HEK293 (cell line): ENCODE data around the gene CRELD1.
A peak's percentile ranks its signal among the peaks of the same experiment; 100 is the strongest.

ENCODE experiments used
- CTCF ChIA-PET: fragments of 350-600 bp; formaldehyde crosslinking; extraction: SDS; loops from one replicate; lab custom pipeline; 2021; ENCODE audit warnings: antibody characterized with exemption; lab: Yijun Ruan, JAX
- POLR2A ChIA-PET: fragments of 300-600 bp; formaldehyde crosslinking; extraction: SDS; loops from one replicate; lab custom pipeline; 2020; ENCODE audit warnings: antibody characterized with exemption, inconsistent platforms; lab: Yijun Ruan, JAX
- H3K27ac ChIP-seq: fragments of 200-500 bp; sonication (Bioruptor generic); 2 replicates; pipeline ENCODE4 v1.5.1; 2014; ENCODE audit warnings: low read depth, low read length, control low read depth, inconsistent platforms; ENCODE audit errors: extremely low read depth
- H3K36me3 ChIP-seq, 2 experiments: fragments of 200-500 bp in 1 of 2; sonication (Bioruptor generic) in 1 of 2; 1 replicate in 1 of 2; 2 replicates in 1 of 2; pipeline ENCODE4 v1.5.1; 2014 to 2017; ENCODE audit warnings: inconsistent platforms in 2 of 2, low read length in 2 of 2; ENCODE audit not compliant: control insufficient read depth in 2 of 2, insufficient read depth in 1 of 2
- H3K4me1 ChIP-seq: fragments of 200-500 bp; sonication (Bioruptor generic); 2 replicates; pipeline ENCODE4 v1.5.1; 2014; ENCODE audit warnings: mild to moderate bottlenecking, low read length, inconsistent platforms; ENCODE audit not compliant: control insufficient read depth, insufficient read depth
- H3K4me3 ChIP-seq: 2 replicates; pipeline ENCODE4 v1.5.1; 2011; ENCODE audit warnings: low read depth, mild to moderate bottlenecking, control low read depth, low read length, moderate library complexity
- H3K9me3 ChIP-seq: fragments of 200-500 bp; sonication (Bioruptor generic); 2 replicates; pipeline ENCODE4 v1.5.1; 2014; ENCODE audit warnings: low read depth, low read length, inconsistent platforms; ENCODE audit not compliant: control insufficient read depth, insufficient read depth
- ELK4 ChIP-seq: IDR thresholded peaks from 2 replicates; pipeline ENCODE4 v1.6.1; 2011; ENCODE audit warnings: mild to moderate bottlenecking, low read depth, low read length, borderline replicate concordance
- GFI1B ChIP-seq: fragments of 450-650 bp; formaldehyde crosslinking; IDR thresholded peaks from 2 replicates; pipeline ENCODE4 v1.5.1; 2016; ENCODE audit warnings: missing biosample characterization, missing genetic modification characterization
- IKZF3 ChIP-seq: fragments of 450-650 bp; IDR thresholded peaks from 2 replicates; pipeline ENCODE4 v1.5.0; 2018; ENCODE audit warnings: missing biosample characterization, mild to moderate bottlenecking, missing genetic modification characterization, moderate library complexity
- KLF1 ChIP-seq: fragments of 450-650 bp; formaldehyde crosslinking; IDR thresholded peaks from 2 replicates; pipeline ENCODE4 v1.5.1; 2016; ENCODE audit warnings: missing biosample characterization, missing genetic modification characterization
- SCRT1 ChIP-seq: fragments of 450-650 bp; formaldehyde crosslinking; IDR thresholded peaks from 2 replicates; pipeline ENCODE4 v1.5.1; 2016; ENCODE audit warnings: missing biosample characterization, missing genetic modification characterization, borderline replicate concordance
- SCRT2 ChIP-seq: fragments of 450-650 bp; formaldehyde crosslinking; IDR thresholded peaks from 2 replicates; pipeline ENCODE4 v1.5.1; 2016; ENCODE audit warnings: missing biosample characterization, missing genetic modification characterization
- ZBTB48 ChIP-seq: fragments of 450-650 bp; formaldehyde crosslinking; IDR thresholded peaks from 2 replicates; pipeline ENCODE4 v1.5.1; 2016; ENCODE audit warnings: missing biosample characterization, missing genetic modification characterization
- ZFP41 ChIP-seq: fragments of 450-650 bp; formaldehyde crosslinking; IDR thresholded peaks from 2 replicates; pipeline ENCODE4 v1.5.1; 2016; ENCODE audit warnings: missing biosample characterization, missing genetic modification characterization, borderline replicate concordance
- ZFP69B ChIP-seq: fragments of 450-650 bp; formaldehyde crosslinking; IDR thresholded peaks from 2 replicates; pipeline ENCODE4 v1.5.1; 2016; ENCODE audit warnings: missing biosample characterization, missing genetic modification characterization
- ZNF10 ChIP-seq: fragments of 450-650 bp; formaldehyde crosslinking; IDR thresholded peaks from 2 replicates; pipeline ENCODE4 v1.5.1; 2017; ENCODE audit warnings: missing biosample characterization, missing genetic modification characterization
- ZNF121 ChIP-seq: fragments of 450-650 bp; formaldehyde crosslinking; IDR thresholded peaks from 2 replicates; pipeline ENCODE4 v1.5.1; 2016; ENCODE audit warnings: missing biosample characterization, missing genetic modification characterization
- ZNF157 ChIP-seq: fragments of 450-650 bp; formaldehyde crosslinking; IDR thresholded peaks from 2 replicates; pipeline ENCODE4 v1.5.1; 2016; ENCODE audit warnings: missing biosample characterization, missing genetic modification characterization
- ZNF23 ChIP-seq: fragments of 450-650 bp; formaldehyde crosslinking; IDR thresholded peaks from 2 replicates; pipeline ENCODE4 v1.5.1; 2016; ENCODE audit warnings: missing biosample characterization, missing genetic modification characterization, borderline replicate concordance
- ZNF280D ChIP-seq: fragments of 450-650 bp; formaldehyde crosslinking; IDR thresholded peaks from 2 replicates; pipeline ENCODE4 v1.5.1; 2016; ENCODE audit warnings: missing biosample characterization, missing genetic modification characterization
- ZNF292 ChIP-seq: fragments of 450-650 bp; formaldehyde crosslinking; IDR thresholded peaks from 2 replicates; pipeline ENCODE4 v1.5.1; 2016; ENCODE audit warnings: low read depth, missing biosample characterization, missing genetic modification characterization, borderline replicate concordance
- ZNF354C ChIP-seq: fragments of 450-650 bp; formaldehyde crosslinking; IDR thresholded peaks from 2 replicates; pipeline ENCODE4 v1.5.1; 2016; ENCODE audit warnings: missing biosample characterization, missing genetic modification characterization, low read depth, borderline replicate concordance
- ZNF433 ChIP-seq: fragments of 450-650 bp; formaldehyde crosslinking; IDR thresholded peaks from 2 replicates; pipeline ENCODE4 v1.5.1; 2016; ENCODE audit warnings: missing biosample characterization, missing genetic modification characterization, low read depth
- ZNF514 ChIP-seq: fragments of 450-650 bp; formaldehyde crosslinking; IDR thresholded peaks from 2 replicates; pipeline ENCODE4 v1.5.1; 2016; ENCODE audit warnings: missing biosample characterization, missing genetic modification characterization
- ZNF548 ChIP-seq: fragments of 450-650 bp; formaldehyde crosslinking; IDR thresholded peaks from 2 replicates; pipeline ENCODE4 v1.5.1; 2016; ENCODE audit warnings: missing biosample characterization, missing genetic modification characterization
- ZNF610 ChIP-seq: fragments of 450-650 bp; formaldehyde crosslinking; IDR thresholded peaks from 2 replicates; pipeline ENCODE4 v1.5.1; 2016; ENCODE audit warnings: missing biosample characterization, missing genetic modification characterization, borderline replicate concordance
- ZNF629 ChIP-seq: fragments of 450-650 bp; formaldehyde crosslinking; IDR thresholded peaks from 2 replicates; pipeline ENCODE4 v1.5.1; 2017; ENCODE audit warnings: missing biosample characterization, missing genetic modification characterization
- ZNF76 ChIP-seq: fragments of 450-650 bp; formaldehyde crosslinking; IDR thresholded peaks from 2 replicates; pipeline ENCODE4; 2016; ENCODE audit warnings: low read depth, missing biosample characterization, missing genetic modification characterization, borderline replicate concordance
- ZNF768 ChIP-seq: fragments of 450-650 bp; formaldehyde crosslinking; IDR thresholded peaks from 2 replicates; pipeline ENCODE4 v1.5.1; 2018; ENCODE audit warnings: missing biosample characterization, mild to moderate bottlenecking, missing genetic modification characterization
- TF ChIP-seq, protein P1 (sequence below): fragments of 450-650 bp; formaldehyde crosslinking; IDR thresholded peaks from 2 replicates; pipeline ENCODE4 v1.5.1; 2016; ENCODE audit warnings: missing biosample characterization, missing genetic modification characterization

CRELD1 gene

DNA sequence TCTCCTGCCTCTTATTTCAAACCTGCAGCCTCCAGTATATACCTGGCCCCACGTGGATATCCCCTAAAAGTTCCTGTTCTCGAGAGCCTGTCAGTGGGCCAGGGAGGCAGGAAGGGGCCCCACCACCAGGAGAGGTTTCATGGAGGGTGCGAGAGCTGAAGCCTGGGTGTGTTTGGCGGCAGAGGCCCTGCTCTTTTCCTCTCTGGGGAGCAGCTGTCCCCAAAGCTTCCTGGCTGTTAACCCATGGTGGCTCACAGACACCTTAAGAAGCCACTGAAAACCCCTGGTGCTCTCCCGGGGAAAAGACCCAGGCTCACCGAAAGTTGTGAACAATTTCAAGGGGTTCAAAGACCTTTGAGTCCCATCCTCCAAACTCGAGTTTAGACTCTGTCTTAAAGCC lies 17.5 kb downstream of the CRELD1 start:
- POLR2A ChIA-PET: interaction anchor here (2.1 kb wide), 1 partner anchor 18 kb away, joined by 11 read pairs; the partner anchor contains the start of gene CRELD1
- TF ChIP-seq ZNF433 (no peak), ZNF514 (tag by site-specific recombination) (no peak), ZNF768 (no peak), ZNF548 (no peak), ZFP41 (tag by site-specific recombination) (no peak), GFI1B (tag by site-specific recombination) (no peak), SCRT1 (tag by site-specific recombination) (no peak), ELK4 (no peak), ZFP69B (tag by site-specific recombination) (no peak), ZNF354C (tag by site-specific recombination) (no peak), SCRT2 (tag by site-specific recombination) (no peak)
- H3K27ac ChIP-seq: no peak overlapping the region
- peaks cover 0 to 19% of the 10 kb centered on the region in 2 experiments; a peak in 1 of 3 replicates for H3K36me3 ChIP-seq
- H3K9me3 ChIP-seq: no peaks in the 10 kb centered on the region
- H3K4me3 ChIP-seq: no peak overlapping the region
- H3K4me1 ChIP-seq: peaks cover 14% of the 10 kb centered on the region
- CTCF ChIA-PET: no interaction called here

DNA sequence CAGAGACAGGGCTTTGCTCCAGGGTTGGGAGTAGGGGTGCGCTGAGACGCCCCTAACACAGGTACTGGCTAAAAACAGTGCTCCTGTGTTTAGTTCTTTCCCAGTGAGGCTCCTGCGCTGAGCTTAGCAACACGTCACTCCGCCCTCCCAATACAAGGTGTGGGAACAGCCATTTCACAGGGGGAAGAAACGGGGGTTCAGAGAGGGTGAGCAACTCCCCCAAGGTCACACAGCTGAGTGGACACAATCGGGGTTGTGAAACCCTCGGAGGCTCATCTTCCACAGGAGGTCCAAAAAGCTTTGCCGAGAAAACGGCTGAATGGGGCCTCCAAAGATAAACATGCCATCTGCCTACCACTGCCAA lies 17.9 kb downstream of the CRELD1 start:
- TF ChIP-seq ZNF157 (tag by site-specific recombination) (no peak), ZNF768 (peak; percentile 99)
- H3K36me3 ChIP-seq: peaks cover 0 to 19% of the 10 kb centered on the region in 2 experiments; a peak in 1 of 3 replicates
- POLR2A ChIA-PET: interaction anchor here (0.6 to 2.1 kb wide), 5 partner anchors 9 to 244 kb away, joined by 4 to 11 read pairs (median 5); partner anchors contain the start of genes CRELD1 and FANCD2
- H3K9me3 ChIP-seq: no peaks in the 10 kb centered on the region
- H3K4me1 ChIP-seq: peaks cover 14% of the 10 kb centered on the region
- CTCF ChIA-PET: interaction anchor here (0.8 kb wide), 1 partner anchor 174 kb away, joined by 3 read pairs; no protein-coding TSS in a partner anchor
- H3K27ac ChIP-seq: no peak overlapping the region
- H3K4me3 ChIP-seq: peak overlapping the region; percentile 47

DNA sequence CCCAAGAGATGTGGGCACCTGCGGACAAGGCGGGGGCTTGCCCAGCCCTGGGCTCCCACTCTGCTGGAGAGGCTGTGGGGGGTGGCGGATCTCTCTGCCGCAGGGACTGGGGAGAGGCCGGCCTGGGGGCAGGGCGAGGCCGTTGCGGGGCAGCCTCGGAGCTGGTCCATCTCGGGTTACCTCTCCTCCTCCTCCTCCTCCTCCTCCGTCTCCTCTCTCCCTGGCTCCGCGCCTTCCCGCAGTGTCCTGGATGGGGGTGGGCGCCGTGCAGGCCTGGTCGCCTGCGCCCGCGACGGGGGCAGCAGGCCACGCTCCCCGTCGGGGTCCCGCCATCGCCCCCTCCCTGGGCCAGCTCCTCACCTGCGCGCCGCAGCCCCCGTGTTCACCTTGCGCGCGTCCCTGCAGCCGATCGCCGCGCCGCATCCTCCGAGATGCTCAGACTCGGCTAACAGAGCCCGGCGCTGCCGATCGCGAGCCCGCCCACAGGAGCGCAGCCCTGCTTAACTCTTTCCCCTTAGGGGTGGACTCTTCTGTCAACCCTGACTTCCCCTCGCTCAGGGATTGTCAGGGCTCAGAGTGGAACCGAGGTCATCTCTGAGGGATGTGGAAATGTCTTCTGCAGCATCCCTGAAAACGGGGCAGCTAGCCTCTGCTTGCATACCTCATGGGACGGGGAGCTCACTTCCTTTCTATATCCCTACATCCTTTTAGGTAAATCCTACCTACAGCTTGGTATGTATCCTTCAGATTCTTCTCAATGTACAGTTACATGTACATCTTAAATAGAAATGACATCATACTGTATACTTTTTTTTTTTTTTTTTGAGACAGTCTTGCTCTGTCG lies 18.6 kb downstream of the CRELD1 start, which contains the start of gene PRRT3:
TSS of gene PRRT3 (minus strand) at position 447 of the 844 bp plus-strand sequence. CDS start 2,293 bp downstream, outside the sequence.
- POLR2A ChIA-PET: interaction anchor here (0.5 to 2.1 kb wide), 6 partner anchors 10 to 245 kb away, joined by 4 to 11 read pairs (median 4); partner anchors contain the start of genes CRELD1 and FANCD2
- CTCF ChIA-PET: interaction anchor here (0.7 to 0.8 kb wide), 4 partner anchors 25 to 301 kb away, joined by 3 to 4 read pairs (median 3); no protein-coding TSS in a partner anchor
- Histone ChIP-seq H3K9me3 (no peaks in the 10 kb centered on the region), H3K36me3 (peaks cover 0 to 18% of the 10 kb centered on the region in 2 experiments; a peak in 1 of 3 replicates), H3K4me1 (peaks cover 14% of the 10 kb centered on the region), H3K27ac (no peak within 1 kb of the TSS), H3K4me3 (peak within 1 kb of the TSS; percentile 47)
- TF ChIP-seq IKZF3 (tag by site-specific recombination) (peak; percentile 55; the same call in 1 of the 2 replicates), ZBTB48 (tag by site-specific recombination) (peak; percentile 88), ZNF76 (tag by site-specific recombination) (peak; percentile 65; the same call in 1 of the 2 replicates), ZNF768 (0 out of 2 replicates have a peak, but pooled peaks have one; percentile 34), ZNF280D (tag by site-specific recombination) (peak; percentile 87), ZNF629 (peak; percentile 73), ZNF23 (tag by site-specific recombination) (0 out of 2 replicates have a peak, but pooled peaks have one; percentile 18), ZNF10 (tag by site-specific recombination) (0 out of 2 replicates have a peak, but pooled peaks have one; percentile 57), KLF1 (tag by site-specific recombination) (peak; percentile 52; the same call in 1 of the 2 replicates), ZNF121 (tag by site-specific recombination) (peak; percentile 79; the same call in 1 of the 2 replicates), ZNF292 (tag by site-specific recombination) (no peak), ZNF610 (tag by site-specific recombination) (peak; percentile 72; the same call in 1 of the 2 replicates)
- TF ChIP-seq, protein P1, sequence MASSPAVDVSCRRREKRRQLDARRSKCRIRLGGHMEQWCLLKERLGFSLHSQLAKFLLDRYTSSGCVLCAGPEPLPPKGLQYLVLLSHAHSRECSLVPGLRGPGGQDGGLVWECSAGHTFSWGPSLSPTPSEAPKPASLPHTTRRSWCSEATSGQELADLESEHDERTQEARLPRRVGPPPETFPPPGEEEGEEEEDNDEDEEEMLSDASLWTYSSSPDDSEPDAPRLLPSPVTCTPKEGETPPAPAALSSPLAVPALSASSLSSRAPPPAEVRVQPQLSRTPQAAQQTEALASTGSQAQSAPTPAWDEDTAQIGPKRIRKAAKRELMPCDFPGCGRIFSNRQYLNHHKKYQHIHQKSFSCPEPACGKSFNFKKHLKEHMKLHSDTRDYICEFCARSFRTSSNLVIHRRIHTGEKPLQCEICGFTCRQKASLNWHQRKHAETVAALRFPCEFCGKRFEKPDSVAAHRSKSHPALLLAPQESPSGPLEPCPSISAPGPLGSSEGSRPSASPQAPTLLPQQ (tag by site-specific recombination): 0 out of 2 replicates have a peak, but pooled peaks have one; percentile 44
